SU-DHL-6 (cell line): ENCODE measurements around the gene KIFC1.

Experiments used
- H2AFZ ChIP-seq: fragments of 200-600 bp; sonication (generic); 2 replicates; pipeline ENCODE4 v1.6.1; 2014; ENCODE audit warnings: low read depth, mild to moderate bottlenecking, moderate library complexity, mixed read lengths, antibody characterized with exemption, low read length; ENCODE audit not compliant: severe bottlenecking
- H3F3A ChIP-seq: fragments of 200-600 bp; shearing (Covaris generic); 2 replicates; pipeline ENCODE4 v1.6.0; 2016; ENCODE audit warnings: antibody characterized with exemption, mild to moderate bottlenecking; ENCODE audit not compliant: insufficient read depth
- H3K27ac ChIP-seq: fragments of 200-600 bp; sonication (generic); 2 replicates; pipeline ENCODE4 v1.5.1; 2016; ENCODE audit warnings: low read depth, mild to moderate bottlenecking, low read length, moderate library complexity, mixed read lengths
- H3K27me3 ChIP-seq: fragments of 200-600 bp; sonication (generic), shearing (Covaris generic); 2 replicates; pipeline ENCODE4 v1.6.0; 2014; ENCODE audit warnings: mild to moderate bottlenecking, low read length
- H3K36me3 ChIP-seq: fragments of 200-600 bp; sonication (generic); 2 replicates; pipeline ENCODE4 v1.6.1; 2014; ENCODE audit warnings: mild to moderate bottlenecking, low read length, mixed read lengths
- H3K4me2 ChIP-seq: fragments of 300-600, 200-600 bp; shearing (Covaris generic), sonication (generic); 2 replicates; pipeline ENCODE4 v1.6.0; 2014; ENCODE audit warnings: low read length, low read depth, mild to moderate bottlenecking; ENCODE audit not compliant: poor library complexity, severe bottlenecking
- H3K4me3 ChIP-seq: fragments of 200-600 bp; sonication (generic); 2 replicates; pipeline ENCODE4 v1.5.1; 2014; ENCODE audit warnings: antibody characterized with exemption, low read length, mild to moderate bottlenecking, mixed read lengths; ENCODE audit not compliant: insufficient read depth, poor library complexity, severe bottlenecking
- H3K79me2 ChIP-seq: fragments of 200-600 bp; sonication (generic); 2 replicates; pipeline ENCODE4 v1.6.1; 2014; ENCODE audit warnings: mild to moderate bottlenecking, low read length, moderate library complexity; ENCODE audit not compliant: insufficient read depth
- H3K9ac ChIP-seq: fragments of 200-600 bp; sonication (generic); 2 replicates; pipeline ENCODE4 v1.7.0; 2014; ENCODE audit warnings: mild to moderate bottlenecking, low read length
- H3K9me2 ChIP-seq: fragments of 200-600 bp; sonication (generic); replicated peaks from 2 replicates; pipeline ENCODE4 v1.6.1; 2014; ENCODE audit warnings: low read length; ENCODE audit not compliant: insufficient read depth
- H3K9me3 ChIP-seq: fragments of 200-600 bp; sonication (generic); 2 replicates; pipeline ENCODE4 v1.6.1; 2014; ENCODE audit warnings: low read length, mixed read lengths; ENCODE audit not compliant: insufficient read depth
- H4K20me1 ChIP-seq: fragments of 200-600 bp; sonication (generic); 2 replicates; pipeline ENCODE4 v1.6.1; 2014; ENCODE audit warnings: low read depth, mild to moderate bottlenecking, antibody characterized with exemption, low read length, moderate library complexity, mixed read lengths
- CTCF ChIP-seq: fragments of 200-600 bp; sonication (generic); IDR thresholded peaks from one replicate; pipeline ENCODE4 v1.5.1; 2017; ENCODE audit warnings: antibody characterized with exemption, mild to moderate bottlenecking, low read length, moderate library complexity; ENCODE audit not compliant: insufficient read depth, poor library complexity, severe bottlenecking
- EZH2phosphoT487 ChIP-seq: fragments of 200-600 bp; sonication (generic), shearing (Covaris generic); conservative IDR thresholded peaks from 2 replicates; pipeline ENCODE4 v1.6.1; 2018; ENCODE audit warnings: mild to moderate bottlenecking, antibody characterized with exemption, low read length, moderate library complexity, mixed read lengths

KIFC1 gene

GRCh38 chr6:33426590-33427511 lies 35.2 kb downstream of the KIFC1 start:
- Histone ChIP-seq H3K36me3 (no peaks in the 10 kb centered on the region), H3K9me2 (no peaks in the 10 kb centered on the region), H3K27me3 (peaks cover 6% of the 10 kb centered on the region; the same call in 1 of the 2 replicates), H3K27ac (no peak overlapping the region), H3K4me3 (peak overlapping the region; percentile 58), H4K20me1 (no peaks in the 10 kb centered on the region), H3K9ac (peak overlapping the region; percentile 65), H3K4me2 (peak overlapping the region; percentile 72), H3F3A (peaks cover 23% of the 10 kb centered on the region), H3K9me3 (no peaks in the 10 kb centered on the region), H3K79me2 (no peaks in the 10 kb centered on the region), H2AFZ (no peak overlapping the region)
- TF ChIP-seq CTCF (no peak), EZH2phosphoT487 (no peak)

GRCh38 chr6:33427585-33428223 lies 36.1 kb downstream of the KIFC1 start:
- Histone ChIP-seq H3K27ac (no peak overlapping the region), H3K4me2 (peak overlapping the region; percentile 60), H3K9ac (peak overlapping the region; percentile 42), H3K79me2 (no peaks in the 10 kb centered on the region), H3K4me3 (peak overlapping the region; percentile 56), H4K20me1 (no peaks in the 10 kb centered on the region), H3K9me2 (no peaks in the 10 kb centered on the region), H3K27me3 (peaks cover 6% of the 10 kb centered on the region; the same call in 1 of the 2 replicates), H2AFZ (no peak overlapping the region), H3K9me3 (no peaks in the 10 kb centered on the region), H3F3A (peaks cover 23% of the 10 kb centered on the region), H3K36me3 (no peaks in the 10 kb centered on the region)
- TF ChIP-seq EZH2phosphoT487 (no peak), CTCF (no peak)

GRCh38 chr6:33428224-33428965 lies 36.8 kb downstream of the KIFC1 start:
- H3K27me3 ChIP-seq = peaks cover 6% of the 10 kb centered on the region; the same call in 1 of the 2 replicates
- peak; percentile 32 for TF ChIP-seq CTCF
- TF ChIP-seq EZH2phosphoT487 = no peak
- no peaks in the 10 kb centered on the region for H4K20me1 ChIP-seq
- H2AFZ ChIP-seq = no peak overlapping the region
- no peaks in the 10 kb centered on the region for H3K9me3 ChIP-seq
- no peaks in the 10 kb centered on the region for H3K36me3 ChIP-seq
- peak overlapping the region; percentile 26 for H3K4me2 ChIP-seq
- H3F3A ChIP-seq = peaks cover 23% of the 10 kb centered on the region
- no peak overlapping the region for H3K27ac ChIP-seq
- H3K79me2 ChIP-seq = no peaks in the 10 kb centered on the region
- no peaks in the 10 kb centered on the region for H3K9me2 ChIP-seq
- H3K9ac ChIP-seq = peak overlapping the region; percentile 8; the same call in 1 of the 2 replicates
- H3K4me3 ChIP-seq = peak overlapping the region; percentile 10
